Neutrophil (primary cell): Measurements from ENCODE around the gene TTC22.

ENCODE experiments used
- H3K27ac ChIP-seq: fragments of 200-600 bp; sonication (generic); 2 replicates; pipeline ENCODE4 v1.5.1; 2016; ENCODE audit warnings: mild to moderate bottlenecking, moderate library complexity
- H3K27me3 ChIP-seq: fragments of 200-600 bp; sonication (generic); 2 replicates; pipeline ENCODE4 v1.6.0; 2016; ENCODE audit warnings: mild to moderate bottlenecking
- H3K36me3 ChIP-seq: fragments of 200-600 bp; sonication (generic); 2 replicates; pipeline ENCODE4 v1.5.1; 2017
- H3K4me1 ChIP-seq, 2 experiments: fragments of 200-600 bp in 1 of 2; sonication (generic) in 1 of 2; 1 replicate in 1 of 2; 2 replicates in 1 of 2; pipeline versions ENCODE4 v1.5.1 to v1.6.1; 2013 to 2016; ENCODE audit warnings: low read depth in 1 of 2, low read length in 1 of 2, mild to moderate bottlenecking in 1 of 2, moderate library complexity in 1 of 2; ENCODE audit not compliant: control insufficient read depth in 1 of 2, insufficient read depth in 1 of 2
- H3K4me3 ChIP-seq, 2 experiments: fragments of 200-600 bp in 1 of 2; sonication (generic) in 1 of 2; 1 replicate in 1 of 2; 2 replicates in 1 of 2; pipeline ENCODE4 v1.5.1; 2013 to 2016; ENCODE audit warnings: low read depth in 1 of 2, low read length in 1 of 2, mild to moderate bottlenecking in 1 of 2, moderate library complexity in 1 of 2
- H3K9me3 ChIP-seq: fragments of 200-600 bp; sonication (generic); 2 replicates; pipeline ENCODE4 v1.5.1; 2016
- CTCF ChIP-seq: fragments of 200-600 bp; sonication (generic); IDR thresholded peaks from 2 replicates; pipeline ENCODE4 v1.5.1; 2016; ENCODE audit warnings: antibody characterized with exemption

Gene TTC22

GRCh38 chr1:54742282-54742681 is 58.8 kb downstream of the TTC22 start:
- no peak overlapping the region for H3K27ac ChIP-seq
- no peaks in the 10 kb centered on the region for H3K9me3 ChIP-seq
- TF ChIP-seq CTCF, result no peak
- H3K4me1 ChIP-seq, result no peaks in the 10 kb centered on the region
- H3K4me3 ChIP-seq, result no peak overlapping the region
- no peaks in the 10 kb centered on the region for H3K27me3 ChIP-seq
- H3K36me3 ChIP-seq, result peaks cover 65% of the 10 kb centered on the region

- TF ChIP-seq CTCF, result no peak
- H3K36me3 ChIP-seq, result peaks cover 72% of the 10 kb centered on the region
Observed at GRCh38 chr1:54741531-54741930, 59.6 kb downstream of the TTC22 start.

GRCh38 chr1:54738244-54738643 is 62.9 kb downstream of the TTC22 start:
- no peaks in the 10 kb centered on the region for H3K4me1 ChIP-seq
- no peak for TF ChIP-seq CTCF
- no peaks in the 10 kb centered on the region for H3K27me3 ChIP-seq
- no peak overlapping the region for H3K27ac ChIP-seq
- H3K4me3 ChIP-seq, result no peak overlapping the region
- peaks cover 84% of the 10 kb centered on the region for H3K36me3 ChIP-seq
- no peaks in the 10 kb centered on the region for H3K9me3 ChIP-seq

More at GRCh38 chr1:54741531-54741930, 59.6 kb downstream of the TTC22 start:
- H3K9me3 ChIP-seq, result no peaks in the 10 kb centered on the region
- H3K27ac ChIP-seq, result no peak overlapping the region
- no peaks in the 10 kb centered on the region for H3K27me3 ChIP-seq
- H3K4me1 ChIP-seq, result no peaks in the 10 kb centered on the region
- H3K4me3 ChIP-seq, result no peak overlapping the region

GRCh38 chr1:54736685-54737084 is 64.4 kb downstream of the TTC22 start:
- Histone ChIP-seq H3K36me3 (peaks cover 77% of the 10 kb centered on the region), H3K9me3 (no peaks in the 10 kb centered on the region), H3K27ac (no peak overlapping the region), H3K4me3 (no peak overlapping the region), H3K27me3 (no peaks in the 10 kb centered on the region), H3K4me1 (no peaks in the 10 kb centered on the region)
- TF ChIP-seq CTCF, result no peak
